HFFc6 (cell line): ENCODE data around the gene SCT. TPM values are rescaled to one million over a fixed set of nuclear protein-coding genes. Genes with fewer than 3 reads are reported as not detected.

Experiments
- DNase-seq: peaks from one replicate; pipeline ENCODE4 v3.0.0-alpha.2; 2018
- H3K27ac Mint-ChIP-seq: 2 replicates; pipeline ENCODE4 v1.8.0; 2020; ENCODE audit warnings: mild to moderate bottlenecking, mixed read lengths
- H3K27me3 Mint-ChIP-seq: 2 replicates; pipeline ENCODE4 v1.8.0; 2021; ENCODE audit warnings: mild to moderate bottlenecking, moderate library complexity, mixed read lengths; ENCODE audit not compliant: insufficient read depth
- H3K36me3 Mint-ChIP-seq: 2 replicates; pipeline ENCODE4 v1.8.0; 2021; ENCODE audit warnings: low read depth, mixed read lengths
- H3K4me1 Mint-ChIP-seq: 2 replicates; pipeline ENCODE4 v1.8.0; 2020; ENCODE audit warnings: low read depth, mixed read lengths
- H3K4me3 Mint-ChIP-seq: 2 replicates; pipeline ENCODE4 v1.8.0; 2020; ENCODE audit warnings: mild to moderate bottlenecking, moderate library complexity, mixed read lengths
- H3K9me3 Mint-ChIP-seq: 2 replicates; pipeline ENCODE4 v1.8.0; 2020; ENCODE audit warnings: mild to moderate bottlenecking, mixed read lengths
- CTCF ChIP-seq: fragments of 200-600 bp; sonication (generic); IDR thresholded peaks from 2 replicates; pipeline ENCODE4 v1.5.0; 2021; ENCODE audit warnings: antibody characterized with exemption, mild to moderate bottlenecking
- total RNA-seq, 6 experiments: library from RNA; stranded (reverse); fragmentation: NEBNext Ultra II Directional; extraction: Animal tissue kit (Norgen Biotek cat#: 25700); gene quantifications; 2 replicates in 1 of 6; 3 replicates in 5 of 6; pipeline ENCODE4 v1.2.3, GENCODE V29; 2021

Gene SCT
- total RNA-seq, 6 experiments from 2014 or later = not detected

DNA sequence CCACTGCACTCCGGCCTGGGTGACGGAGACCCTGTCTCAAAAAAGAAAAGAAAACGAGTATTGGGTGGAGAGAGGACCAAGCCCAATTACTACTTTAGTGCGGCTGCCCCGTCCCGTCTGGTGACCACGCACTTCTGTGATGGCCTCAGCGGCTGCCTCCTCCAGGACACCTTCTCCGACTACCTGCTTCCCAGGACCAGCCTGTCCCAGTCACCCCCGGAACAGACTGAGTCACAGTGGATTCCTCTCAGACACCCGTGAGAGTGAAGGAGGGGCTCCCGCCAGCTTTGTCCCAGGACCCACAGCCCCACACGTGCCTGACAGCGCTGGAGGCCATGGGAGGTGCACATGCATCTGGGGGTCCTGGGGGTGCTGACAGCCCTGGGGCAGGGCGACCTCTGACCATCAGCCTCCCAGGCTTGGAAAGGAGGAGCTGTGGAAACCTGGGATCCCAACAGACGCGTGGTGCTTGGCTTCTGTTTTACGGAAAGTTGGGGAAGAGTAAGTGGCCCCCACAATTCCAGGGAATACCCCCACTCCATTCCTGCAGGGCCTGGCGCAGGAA is 14.9 kb upstream of the SCT start:
- Mint-ChIP-seq H3K27me3 (peaks cover 13% of the 10 kb centered on the region), H3K4me3 (no peak overlapping the region), H3K9me3 (no peaks in the 10 kb centered on the region), H3K27ac (no peak overlapping the region), H3K4me1 (peaks cover 5% of the 10 kb centered on the region; the same call in 1 of the 2 replicates), H3K36me3 (no peaks in the 10 kb centered on the region)
- TF ChIP-seq CTCF = no peak
- DNase-seq = no peak

DNA sequence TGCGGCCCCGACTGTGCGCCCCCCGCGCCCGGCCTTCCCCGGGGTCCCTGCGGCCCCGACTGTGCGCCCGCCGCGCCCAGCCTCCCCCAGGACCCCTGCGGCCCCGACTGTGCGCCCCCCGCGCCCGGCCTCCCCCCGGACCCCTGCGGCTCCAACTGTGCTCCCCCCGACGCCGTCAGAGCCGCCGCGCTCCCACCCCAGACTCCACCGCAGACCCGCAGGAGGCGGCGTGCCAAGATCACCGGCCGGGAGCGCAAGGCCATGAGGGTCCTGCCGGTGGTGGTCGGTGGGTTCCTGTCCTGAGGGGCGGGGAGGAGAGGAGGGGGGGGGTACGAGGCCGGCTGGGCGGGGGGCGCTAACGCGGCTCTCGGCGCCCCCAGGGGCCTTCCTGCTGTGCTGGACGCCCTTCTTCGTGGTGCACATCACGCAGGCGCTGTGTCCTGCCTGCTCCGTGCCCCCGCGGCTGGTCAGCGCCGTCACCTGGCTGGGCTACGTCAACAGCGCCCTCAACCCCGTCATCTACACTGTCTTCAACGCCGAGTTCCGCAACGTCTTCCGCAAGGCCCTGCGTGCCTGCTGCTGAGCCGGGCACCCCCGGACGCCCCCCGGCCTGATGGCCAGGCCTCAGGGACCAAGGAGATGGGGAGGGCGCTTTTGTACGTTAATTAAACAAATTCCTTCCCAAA is 13.2 kb upstream of the SCT start:
- no peak for DNase-seq
- H3K4me1 Mint-ChIP-seq = peaks cover 5% of the 10 kb centered on the region; the same call in 1 of the 2 replicates
- H3K4me3 Mint-ChIP-seq = no peak overlapping the region
- H3K27ac Mint-ChIP-seq = no peak overlapping the region
- no peak for TF ChIP-seq CTCF
- H3K36me3 Mint-ChIP-seq = no peaks in the 10 kb centered on the region
- peaks cover 11% of the 10 kb centered on the region for H3K27me3 Mint-ChIP-seq
- no peaks in the 10 kb centered on the region for H3K9me3 Mint-ChIP-seq

DNA sequence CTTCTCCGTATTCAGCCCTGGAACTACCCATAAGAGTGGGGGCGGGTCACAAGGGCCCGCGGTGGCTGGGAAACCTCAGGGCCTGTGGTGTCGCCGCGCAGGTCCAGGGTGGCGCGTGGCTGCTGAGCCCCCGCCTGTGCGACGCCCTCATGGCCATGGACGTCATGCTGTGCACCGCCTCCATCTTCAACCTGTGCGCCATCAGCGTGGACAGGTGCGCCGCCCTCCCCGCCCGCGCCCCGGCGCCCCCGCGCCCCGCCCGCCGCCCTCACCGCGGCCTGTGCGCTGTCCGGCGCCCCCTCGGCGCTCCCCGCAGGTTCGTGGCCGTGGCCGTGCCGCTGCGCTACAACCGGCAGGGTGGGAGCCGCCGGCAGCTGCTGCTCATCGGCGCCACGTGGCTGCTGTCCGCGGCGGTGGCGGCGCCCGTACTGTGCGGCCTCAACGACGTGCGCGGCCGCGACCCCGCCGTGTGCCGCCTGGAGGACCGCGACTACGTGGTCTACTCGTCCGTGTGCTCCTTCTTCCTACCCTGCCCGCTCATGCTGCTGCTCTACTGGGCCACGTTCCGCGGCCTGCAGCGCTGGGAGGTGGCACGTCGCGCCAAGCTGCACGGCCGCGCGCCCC is 12.5 kb upstream of the SCT start:
- no peak for TF ChIP-seq CTCF
- H3K27ac Mint-ChIP-seq = no peak overlapping the region
- DNase-seq = no peak
- no peaks in the 10 kb centered on the region for H3K9me3 Mint-ChIP-seq
- peaks cover 5% of the 10 kb centered on the region; the same call in 1 of the 2 replicates for H3K4me1 Mint-ChIP-seq
- no peak overlapping the region for H3K4me3 Mint-ChIP-seq
- H3K27me3 Mint-ChIP-seq = peaks cover 10% of the 10 kb centered on the region
- no peaks in the 10 kb centered on the region for H3K36me3 Mint-ChIP-seq

DNA sequence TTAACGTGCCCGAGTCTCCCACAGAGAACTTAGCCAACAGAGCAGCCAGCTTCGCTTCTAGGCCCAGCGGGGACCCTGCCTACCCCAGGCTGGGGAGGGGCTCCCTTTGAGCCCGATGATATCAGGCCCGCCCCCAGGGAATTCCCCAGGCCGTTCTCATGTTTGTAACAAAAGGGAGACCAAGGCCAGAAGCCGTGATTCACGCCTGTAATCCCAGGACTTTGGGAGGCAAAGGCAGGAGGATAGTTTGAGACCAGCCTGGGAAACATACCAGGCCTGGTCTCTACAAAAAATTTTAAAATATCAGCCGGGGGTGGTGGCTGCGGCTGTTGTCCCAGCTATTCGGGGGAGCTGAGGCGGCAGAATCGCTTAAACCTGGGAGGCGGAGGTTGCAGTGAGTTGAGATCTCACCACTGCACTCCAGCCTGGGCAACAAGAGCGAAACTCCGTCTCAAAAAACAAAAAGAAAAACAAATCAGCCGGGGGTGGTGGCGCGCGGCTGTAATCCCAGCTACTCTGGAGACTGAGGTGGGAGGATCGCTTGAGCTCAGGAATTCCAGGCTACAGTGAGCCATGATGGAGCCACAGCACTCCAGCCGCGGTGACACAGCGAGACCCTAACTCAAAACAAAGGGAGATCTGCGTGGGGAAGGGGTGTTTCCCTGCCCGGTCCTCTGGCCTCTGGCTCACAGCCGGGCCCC is 11.8 kb upstream of the SCT start:
- Mint-ChIP-seq H3K27me3 (peaks cover 10% of the 10 kb centered on the region), H3K9me3 (no peaks in the 10 kb centered on the region), H3K27ac (no peak overlapping the region), H3K4me3 (no peak overlapping the region), H3K36me3 (no peaks in the 10 kb centered on the region), H3K4me1 (peaks cover 5% of the 10 kb centered on the region; the same call in 1 of the 2 replicates)
- TF ChIP-seq CTCF = no peak
- no peak for DNase-seq

- H3K27ac Mint-ChIP-seq = no peak overlapping the region
- H3K4me1 Mint-ChIP-seq = peaks cover 5% of the 10 kb centered on the region; the same call in 1 of the 2 replicates
- DNase-seq = no peak
- H3K36me3 Mint-ChIP-seq = no peaks in the 10 kb centered on the region
- no peaks in the 10 kb centered on the region for H3K9me3 Mint-ChIP-seq
- peaks cover 10% of the 10 kb centered on the region for H3K27me3 Mint-ChIP-seq
- TF ChIP-seq CTCF = no peak
- H3K4me3 Mint-ChIP-seq = peak overlapping the region; percentile 70
Observed at GRCh38 chr11:637593-638521, 10.9 kb upstream of the SCT start.
